ENCODE measurements around the gene PARD3.

Gene PARD3

DNA sequence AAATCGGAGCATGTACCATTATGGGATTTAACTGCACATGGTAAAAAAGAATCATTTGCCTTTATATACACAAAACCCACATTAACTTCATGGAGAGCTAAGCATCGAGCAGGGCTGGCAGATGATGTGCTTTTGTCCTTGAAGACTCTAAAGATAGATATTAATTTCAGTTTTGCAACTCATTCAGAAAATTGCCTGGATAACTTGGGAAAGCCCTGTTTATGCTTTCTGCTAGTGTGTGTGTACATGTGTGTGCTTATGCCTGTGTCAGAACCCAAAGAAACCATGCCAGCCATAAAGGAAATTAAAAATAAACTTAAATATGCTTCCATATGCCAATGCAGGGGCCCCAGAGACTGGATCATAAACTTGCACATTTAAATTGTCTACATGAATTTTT lies 640.0 kb downstream of the PARD3 start:
- no peak for DNase-seq

DNA sequence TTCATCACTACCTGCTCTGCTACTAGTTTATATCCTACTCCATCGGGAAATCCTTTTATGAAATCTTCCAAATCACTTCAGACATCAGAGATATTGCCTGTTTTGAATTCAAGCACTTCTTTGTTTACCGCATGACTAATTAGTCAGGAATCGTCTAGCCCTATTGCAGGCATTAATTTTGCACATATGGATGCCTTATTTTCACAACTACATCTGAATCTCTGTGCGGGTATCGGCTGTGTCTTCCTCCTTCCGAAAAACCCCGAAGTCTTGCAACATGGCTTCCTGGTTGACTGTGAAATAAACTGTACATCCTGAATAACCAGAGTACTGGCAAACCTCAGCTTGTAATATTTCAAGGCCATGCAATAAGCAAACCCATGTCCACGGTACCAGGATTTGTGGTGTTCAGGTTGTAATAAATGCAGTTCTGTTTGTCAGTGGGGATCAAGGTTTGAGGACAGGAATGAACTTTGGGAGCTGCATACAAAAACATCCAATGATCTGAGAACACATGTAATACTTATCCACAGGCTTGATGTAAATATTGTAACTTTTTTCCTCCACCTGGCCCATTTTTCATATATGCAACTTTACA lies 642.1 kb downstream of the PARD3 start:
- DNase-seq = no peak

- DNase-seq = no peak
Observed at GRCh38 chr10:34171957-34172527, 643.1 kb downstream of the PARD3 start.

GRCh38 chr10:34169677-34170076 lies 645.4 kb downstream of the PARD3 start:
- no peak for DNase-seq

GRCh38 chr10:34169131-34169530 lies 646.0 kb downstream of the PARD3 start:
- DNase-seq = no peak

DNA sequence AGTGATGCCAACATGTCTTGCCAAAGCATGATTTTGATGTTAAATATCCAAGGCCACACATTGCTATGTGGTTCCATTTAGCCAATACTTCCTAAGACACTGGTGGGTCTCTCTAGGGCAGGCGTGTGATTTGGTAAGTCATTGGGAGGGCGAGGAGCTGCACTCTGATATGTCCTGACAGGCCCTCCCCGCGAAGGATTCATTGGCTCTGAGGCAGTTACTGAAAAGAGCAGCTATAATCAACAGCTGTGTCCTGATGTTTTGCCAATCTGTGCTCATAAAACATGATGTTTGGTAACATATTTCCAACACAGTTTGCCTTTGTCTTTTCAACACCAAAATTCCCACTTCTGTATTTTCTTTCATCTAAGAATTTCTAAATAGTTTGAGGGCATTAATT lies 646.7 kb downstream of the PARD3 start:
- DNase-seq = no peak

- DNase-seq = no peak
Observed at GRCh38 chr10:34166823-34167222, 648.3 kb downstream of the PARD3 start.

DNA sequence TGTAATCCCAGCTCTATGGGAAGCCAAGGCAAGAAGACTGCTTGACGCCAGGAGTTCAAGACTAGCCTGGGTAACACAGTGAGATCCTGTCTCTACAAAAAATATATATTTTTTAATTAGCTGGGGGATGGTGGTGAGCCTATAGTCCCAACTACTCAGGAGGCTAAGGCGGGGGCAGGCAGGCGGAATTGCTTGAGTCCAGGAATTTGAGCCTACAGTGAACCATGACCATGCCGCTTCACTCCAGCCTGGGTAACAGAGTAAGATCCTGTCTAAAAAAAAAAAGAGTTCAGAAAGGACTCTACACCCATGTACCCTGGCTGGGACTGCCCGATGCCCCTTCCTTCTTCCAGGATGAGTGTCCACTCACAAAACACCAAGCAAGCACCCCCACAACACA lies 648.7 kb downstream of the PARD3 start:
- no peak for DNase-seq

GRCh38 chr10:34164029-34164428 lies 651.1 kb downstream of the PARD3 start:
- DNase-seq = no peak

DNA sequence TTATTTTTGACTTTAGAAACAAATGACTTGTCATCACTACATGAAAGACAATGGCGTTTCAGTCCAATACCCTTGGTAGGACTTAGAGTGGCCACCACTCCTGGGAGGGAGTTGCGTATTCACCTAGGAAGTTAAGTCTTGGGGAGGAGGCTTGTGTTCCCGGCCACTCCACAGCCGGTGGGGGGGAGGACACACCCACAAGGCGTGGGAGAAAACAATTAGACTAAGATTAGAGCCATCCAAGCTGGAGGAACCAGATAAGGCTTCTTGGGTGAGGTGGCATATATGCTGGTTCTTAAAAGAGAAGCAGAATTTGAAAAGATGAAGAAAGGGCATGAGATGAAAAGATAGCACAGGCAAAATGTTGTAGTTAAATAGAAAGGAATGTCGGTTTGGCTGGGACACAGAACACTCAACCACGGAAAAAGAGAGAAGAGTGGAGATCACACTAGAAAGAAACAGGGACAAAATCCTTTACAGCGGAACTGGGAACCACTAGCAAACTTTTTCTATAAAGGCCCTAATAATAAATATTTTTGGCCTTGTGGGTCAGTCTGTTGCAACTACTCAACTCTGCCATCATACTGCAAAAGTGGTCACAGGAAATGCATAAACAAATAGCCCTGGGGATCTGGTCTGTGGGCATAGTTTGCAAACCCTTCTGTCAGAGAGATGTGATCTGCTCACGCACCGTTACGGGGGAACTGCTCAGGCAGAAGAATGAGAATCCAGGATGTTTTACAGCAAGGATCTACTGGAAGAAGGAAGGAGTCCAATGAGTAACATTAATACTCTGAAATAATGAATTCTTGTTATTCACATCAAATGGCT lies 651.8 kb downstream of the PARD3 start:
- no peak for DNase-seq

DNA sequence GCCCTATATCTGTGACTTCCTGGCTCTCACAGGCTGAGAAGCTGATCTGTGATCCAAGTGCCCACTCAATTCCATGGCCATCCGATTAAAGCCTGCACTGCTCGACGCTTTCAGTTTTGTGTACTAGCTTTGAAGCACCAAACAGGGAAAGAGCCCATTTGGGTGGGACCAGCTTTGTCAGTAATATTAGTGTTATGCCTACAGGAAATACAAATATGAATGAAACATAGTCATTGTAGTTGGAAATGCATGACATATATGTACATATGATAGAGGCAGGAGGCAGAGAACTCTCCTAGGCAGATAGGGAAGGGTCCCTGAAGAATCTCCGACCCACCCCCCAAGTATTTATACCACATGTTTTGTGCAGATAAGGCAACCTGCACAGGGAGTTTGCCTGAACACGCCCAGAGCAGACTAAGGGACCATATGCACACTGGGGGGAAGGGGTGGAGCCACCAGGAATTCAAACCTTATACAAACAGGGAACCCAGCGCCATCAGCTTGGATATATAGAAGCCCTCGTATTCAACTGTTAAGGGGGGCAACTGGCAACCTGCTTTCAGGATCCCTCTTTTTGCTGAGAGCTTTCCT lies 653.2 kb downstream of the PARD3 start:
- no peak for DNase-seq

GRCh38 chr10:34160595-34160994 lies 654.5 kb downstream of the PARD3 start:
- no peak for DNase-seq

GRCh38 chr10:34157501-34157900 lies 657.6 kb downstream of the PARD3 start:
- DNase-seq = no peak

DNA sequence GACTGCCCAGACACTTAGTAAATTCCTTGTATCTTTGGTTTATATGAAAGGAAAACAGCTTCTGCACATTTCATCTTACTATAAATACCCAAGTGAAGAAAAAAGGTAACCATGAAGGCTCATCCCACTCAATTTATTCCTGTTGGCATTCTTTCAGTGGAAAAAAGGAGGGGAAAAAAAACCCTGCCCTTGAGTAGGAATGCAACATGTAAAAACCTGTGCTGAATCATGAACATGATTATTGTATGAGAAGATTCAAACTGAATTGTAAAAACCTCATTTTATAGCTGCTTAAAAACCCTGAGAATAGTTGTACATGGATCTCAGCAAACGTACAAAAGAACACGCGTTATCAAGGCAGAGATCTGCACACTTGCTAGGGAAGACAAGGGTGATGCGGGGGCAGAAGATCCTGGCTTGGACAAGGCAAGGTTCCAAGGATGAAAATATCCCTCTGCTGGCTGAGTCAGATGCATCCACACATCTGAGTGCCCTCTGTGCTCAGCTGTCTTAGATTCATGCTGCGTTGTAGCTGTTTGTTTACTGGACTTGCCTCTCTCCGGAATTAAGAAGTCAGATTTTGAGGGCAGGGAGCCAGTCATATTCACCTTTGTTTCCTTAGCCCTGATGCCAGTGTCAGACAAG lies 658.2 kb downstream of the PARD3 start:
- DNase-seq = no peak

- DNase-seq = no peak
Observed at GRCh38 chr10:34155812-34156211, 659.3 kb downstream of the PARD3 start.

GRCh38 chr10:34154383-34154900 lies 660.7 kb downstream of the PARD3 start:
- no peak for DNase-seq

DNA sequence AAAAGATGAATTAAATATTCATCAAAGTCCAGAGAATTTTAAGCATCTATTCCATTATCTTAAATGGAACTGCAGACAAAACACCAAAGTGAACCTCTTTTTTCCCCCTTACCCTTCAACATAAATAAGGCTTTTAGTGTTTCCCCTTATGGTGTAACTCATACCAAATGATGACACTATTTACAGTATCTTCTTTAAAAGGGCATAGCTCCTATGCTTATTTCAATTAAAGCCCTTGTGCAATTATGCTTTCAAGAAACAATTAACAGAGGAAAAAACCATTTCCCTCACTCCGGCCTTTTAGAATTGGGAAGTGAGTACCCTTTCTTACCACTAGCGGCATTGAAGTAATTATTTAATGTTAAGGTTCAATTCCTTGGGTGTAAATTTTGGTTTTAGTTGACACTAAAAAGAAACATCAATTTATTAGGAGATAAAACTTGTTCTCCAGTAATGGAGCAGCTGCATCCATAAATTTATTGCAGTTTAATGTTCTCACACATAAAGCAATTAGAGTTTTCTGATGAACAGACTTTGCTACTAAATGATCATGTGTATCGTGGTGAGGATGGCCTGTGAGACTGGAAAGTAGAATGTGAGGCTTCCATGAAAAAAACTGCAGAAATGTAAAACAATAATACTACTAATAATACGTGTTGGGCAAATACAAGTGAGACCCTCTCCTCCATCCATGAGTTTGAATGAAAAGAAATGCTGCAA lies 661.3 kb downstream of the PARD3 start:
- no peak for DNase-seq

GRCh38 chr10:34152434-34152833 lies 662.7 kb downstream of the PARD3 start:
- DNase-seq = no peak

- DNase-seq = no peak
Observed at GRCh38 chr10:34151931-34152330, 663.2 kb downstream of the PARD3 start.

DNA sequence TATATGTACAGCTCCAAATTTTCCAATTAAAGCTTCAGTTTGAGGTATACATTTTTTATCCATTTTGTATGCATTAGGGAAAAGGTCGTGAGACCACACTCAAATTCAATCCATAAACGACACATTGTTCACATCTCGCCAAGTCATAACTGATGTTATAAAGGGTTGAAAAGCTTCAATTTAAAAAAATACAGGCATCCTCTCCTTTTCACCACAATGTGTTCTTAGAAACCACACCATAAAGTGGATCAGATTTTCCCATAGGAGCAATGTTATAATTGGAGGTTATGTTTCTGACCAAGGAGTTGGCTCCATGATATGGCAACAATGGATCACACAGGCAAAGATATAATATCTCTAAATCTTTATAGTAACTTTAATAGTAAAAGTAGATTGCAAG lies 663.6 kb downstream of the PARD3 start:
- no peak for DNase-seq

DNA sequence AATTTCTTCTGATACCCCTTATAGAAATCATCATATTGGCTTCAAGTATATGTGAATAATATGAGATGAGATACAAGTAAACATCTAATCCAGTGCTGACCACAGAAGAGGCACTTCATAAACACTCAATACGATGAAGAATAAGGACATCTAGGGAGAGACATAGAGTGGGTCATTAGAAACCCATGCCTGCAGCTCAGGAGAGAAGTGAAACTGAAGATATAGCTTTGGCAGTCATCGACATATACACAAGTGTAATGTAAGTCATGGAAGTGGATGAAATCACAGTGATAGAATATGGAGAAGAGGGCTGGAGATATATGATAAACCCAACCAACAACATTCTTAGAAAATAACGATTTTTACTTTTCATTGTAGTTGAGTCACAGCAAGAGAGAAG lies 665.0 kb downstream of the PARD3 start:
- DNase-seq = no peak

All from amygdala (tissue), 56 donors.